Measurements from ENCODE around the gene CLASP1. TPM values are rescaled to one million over a fixed set of nuclear protein-coding genes. Genes with fewer than 3 reads are reported as not detected.
"Not testable (repeated sequence)": the region's sequence is repeated elsewhere in the genome, so short reads cannot be mapped to it uniquely, and the experiment has no call there.

The CLASP1 gene
- total and polyA plus RNA-seq, 5 donors = 19.1 to 62.4 (median 60.7) TPM

DNA sequence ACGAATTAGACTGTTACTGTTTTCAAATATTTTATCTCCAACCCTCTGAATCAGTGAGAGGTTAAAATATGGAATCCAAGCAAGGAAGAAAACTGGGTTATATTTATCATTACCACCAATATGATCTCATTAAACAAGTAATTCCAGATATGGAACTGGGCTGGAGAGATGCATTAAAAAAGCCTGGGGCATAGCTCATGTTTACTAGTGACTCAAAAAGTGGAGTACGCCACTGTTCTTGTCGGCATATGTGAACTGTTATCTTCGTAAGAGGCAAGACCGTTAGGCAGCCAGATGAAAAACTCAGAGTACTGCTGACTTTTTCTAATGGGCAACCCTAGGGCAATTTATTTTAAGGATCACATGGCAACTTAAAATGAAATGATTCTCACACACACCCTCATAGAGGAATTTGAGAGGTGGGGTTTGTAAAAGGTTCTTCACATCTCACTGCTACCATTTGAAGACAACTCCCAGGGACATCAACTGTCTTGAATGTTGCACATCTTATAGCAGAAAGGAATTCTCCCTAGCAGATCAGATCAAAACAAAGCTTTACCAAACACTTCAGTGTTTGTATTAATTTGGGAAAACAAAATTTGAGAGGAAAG, 259.1 kb downstream of the CLASP1 start:
- intact Hi-C loops (cut with DNase I) = no loop called here
- WGBS = 68% methylated on average over 5 of the region's 5 CpGs
- Histone ChIP-seq H3K27ac (ENCODE audit: low read length) (no peak overlapping the region), H3K27me3 (ENCODE audit: control insufficient read depth, insufficient read depth) (no peaks in the 10 kb centered on the region), H3K4me3 (ENCODE audit: low read length) (no peak overlapping the region), H3K4me1 (ENCODE audit: control insufficient read depth, insufficient read depth, low read length) (no peaks in the 10 kb centered on the region), H3K9me3 (ENCODE audit: control insufficient read depth, low read length) (no peaks in the 10 kb centered on the region)
- DNase-seq (no peak), ATAC-seq (no peak)

DNA sequence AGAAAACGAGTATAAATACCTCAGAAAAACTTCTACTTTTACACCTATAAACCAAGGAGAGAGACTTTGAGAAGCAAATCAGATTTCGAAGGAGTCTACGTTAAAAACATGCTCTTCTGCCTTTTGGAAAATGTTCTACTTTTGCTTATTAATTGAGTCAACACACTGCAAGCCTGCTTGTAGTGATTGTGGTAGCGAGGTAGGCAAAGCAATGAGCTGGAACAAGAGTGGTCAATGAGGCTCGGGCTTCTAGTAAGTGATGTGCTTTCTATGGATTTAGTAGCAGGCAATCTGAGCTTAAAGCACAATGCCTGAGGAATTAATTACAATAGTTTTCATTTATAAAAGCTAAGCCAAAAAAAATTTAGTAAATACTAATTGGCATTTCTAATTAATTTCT, 260.9 kb downstream of the CLASP1 start:
- intact Hi-C loops (cut with DNase I) = no loop called here
- no peak for ATAC-seq

DNA sequence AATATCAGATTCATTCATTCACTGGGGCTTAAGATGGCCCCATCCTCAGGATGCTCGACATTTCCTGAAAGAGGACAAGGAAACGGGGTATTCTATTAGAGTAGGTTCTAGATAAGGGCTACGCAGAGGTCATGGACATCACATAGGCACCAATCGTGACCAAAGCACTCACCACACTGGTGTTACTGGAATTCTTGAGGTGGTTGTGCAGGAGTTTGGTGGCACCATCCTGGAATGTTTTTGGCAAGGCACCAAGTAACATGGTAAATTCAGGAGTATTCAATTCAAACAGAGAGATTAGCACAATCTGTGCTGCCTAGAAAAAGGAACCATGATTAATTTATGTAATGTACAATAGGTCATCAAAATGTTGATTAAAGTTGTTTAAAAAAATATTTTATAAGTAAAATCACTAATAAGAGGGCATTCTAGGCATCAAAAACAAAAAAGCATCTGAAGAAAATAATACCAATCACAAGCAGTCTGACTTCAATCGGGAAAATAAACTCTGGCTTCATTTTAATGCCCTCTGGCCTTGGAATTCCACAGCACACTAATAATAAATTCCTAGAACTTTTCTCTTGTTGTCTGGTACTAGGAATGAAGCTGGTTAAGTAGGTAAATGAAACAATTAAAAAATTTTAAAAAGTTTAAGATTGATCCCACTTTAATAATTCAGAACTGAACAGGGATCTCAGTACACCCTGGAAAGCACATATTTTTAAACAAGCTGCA, 261.5 kb downstream of the CLASP1 start:
- no peaks in the 10 kb centered on the region for H3K27me3 ChIP-seq (ENCODE audit: control insufficient read depth, insufficient read depth)
- no peak overlapping the region for H3K4me3 ChIP-seq (ENCODE audit: low read length)
- no peak for DNase-seq
- no peak overlapping the region for H3K27ac ChIP-seq (ENCODE audit: low read length)
- intact Hi-C loops (cut with DNase I) = no loop called here
- 88% methylated on average over 5 of the region's 5 CpGs for WGBS
- ATAC-seq = no peak
- no peaks in the 10 kb centered on the region for H3K9me3 ChIP-seq (ENCODE audit: control insufficient read depth, low read length)
- no peaks in the 10 kb centered on the region for H3K4me1 ChIP-seq (ENCODE audit: control insufficient read depth, insufficient read depth, low read length)

More for the DNA sequence above, 260.9 kb downstream of the CLASP1 start:
- H3K27ac ChIP-seq (ENCODE audit: low read length) = no peak overlapping the region
- DNase-seq = no peak
- WGBS = 92% methylated on average over 5 of the region's 5 CpGs
- H3K4me3 ChIP-seq (ENCODE audit: low read length) = no peak overlapping the region
- H3K4me1 ChIP-seq (ENCODE audit: control insufficient read depth, insufficient read depth, low read length) = no peaks in the 10 kb centered on the region
- H3K9me3 ChIP-seq (ENCODE audit: control insufficient read depth, low read length) = no peaks in the 10 kb centered on the region
- no peaks in the 10 kb centered on the region for H3K27me3 ChIP-seq (ENCODE audit: control insufficient read depth, insufficient read depth)

DNA sequence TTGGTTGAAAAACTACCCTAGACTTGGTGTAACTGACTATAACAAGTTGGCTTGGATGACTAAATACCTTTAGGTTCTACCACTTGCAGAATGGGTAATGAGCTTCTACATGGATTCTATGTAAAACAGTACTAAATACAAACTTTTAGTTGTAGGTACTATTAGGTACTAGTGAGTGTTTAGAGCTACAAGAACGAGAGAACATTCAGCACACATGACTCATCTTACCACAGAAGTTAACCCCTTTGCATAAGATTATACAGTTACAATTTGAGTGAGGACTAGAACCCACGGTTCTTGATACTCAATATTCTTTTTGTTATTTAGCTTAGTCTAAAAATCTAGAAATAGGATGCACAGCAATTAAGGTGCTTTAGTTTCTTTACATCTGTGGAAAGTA, 262.6 kb downstream of the CLASP1 start:
- H3K4me1 ChIP-seq (ENCODE audit: control insufficient read depth, insufficient read depth, low read length) = no peaks in the 10 kb centered on the region
- no peak for DNase-seq
- no peak overlapping the region for H3K27ac ChIP-seq (ENCODE audit: low read length)
- no peak overlapping the region for H3K4me3 ChIP-seq (ENCODE audit: low read length)
- H3K9me3 ChIP-seq (ENCODE audit: control insufficient read depth, low read length) = no peaks in the 10 kb centered on the region
- intact Hi-C loops (cut with DNase I) = no loop called here
- WGBS = 65% methylated on average over 2 of the region's 2 CpGs
- no peaks in the 10 kb centered on the region for H3K27me3 ChIP-seq (ENCODE audit: control insufficient read depth, insufficient read depth)
- no peak for ATAC-seq

DNA sequence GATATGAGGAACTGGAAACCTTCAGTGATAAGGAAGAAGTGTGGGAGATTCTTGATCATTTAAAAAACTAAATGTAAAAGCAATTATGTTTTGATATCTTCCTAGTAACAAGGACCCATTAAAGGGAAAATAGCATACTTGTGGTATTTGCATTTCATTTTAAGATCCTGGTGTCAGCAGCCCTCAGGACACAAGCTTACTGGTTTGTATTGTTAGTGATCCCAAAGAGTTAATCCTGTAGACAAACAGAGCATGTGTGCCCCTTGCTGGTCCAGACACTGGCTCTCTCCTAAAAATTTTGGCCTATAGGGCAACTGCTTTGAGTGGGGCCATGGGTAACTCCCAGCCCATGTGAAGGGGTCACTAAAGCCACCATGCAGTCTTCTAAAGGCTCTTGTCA, 263.2 kb downstream of the CLASP1 start:
- no peaks in the 10 kb centered on the region for H3K9me3 ChIP-seq (ENCODE audit: control insufficient read depth, low read length)
- H3K4me1 ChIP-seq (ENCODE audit: control insufficient read depth, insufficient read depth, low read length) = no peaks in the 10 kb centered on the region
- H3K4me3 ChIP-seq (ENCODE audit: low read length) = no peak overlapping the region
- intact Hi-C loops (cut with DNase I) = no loop called here
- DNase-seq = no peak
- H3K27me3 ChIP-seq (ENCODE audit: control insufficient read depth, insufficient read depth) = no peaks in the 10 kb centered on the region
- no peak overlapping the region for H3K27ac ChIP-seq (ENCODE audit: low read length)
- no peak for ATAC-seq

DNA sequence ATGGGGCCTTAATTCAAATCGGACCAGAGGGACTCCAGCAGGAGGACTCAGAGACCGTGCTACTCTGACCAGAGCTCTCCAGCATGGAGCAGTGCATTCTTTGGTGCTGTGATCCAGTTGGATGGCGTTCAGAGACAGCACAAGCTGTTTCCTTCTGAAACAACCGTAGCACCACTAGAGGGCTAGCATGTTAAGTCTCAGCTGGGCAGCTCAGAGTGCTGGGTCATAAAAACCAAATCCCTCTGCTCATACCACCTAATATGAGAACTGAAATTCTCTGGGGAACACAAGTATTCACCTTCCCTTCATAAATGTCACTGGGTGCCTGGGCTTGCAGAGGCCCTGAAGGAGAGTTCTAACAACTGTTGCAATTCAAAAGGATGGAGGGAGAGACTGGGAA, 266.5 kb downstream of the CLASP1 start:
- DNase-seq (no peak), ATAC-seq (no peak)
- no peaks in the 10 kb centered on the region for H3K27me3 ChIP-seq (ENCODE audit: control insufficient read depth, insufficient read depth)
- WGBS = 94% methylated on average over 4 of the region's 4 CpGs
- intact Hi-C loops (cut with DNase I) = no loop called here
- H3K9me3 ChIP-seq (ENCODE audit: control insufficient read depth, low read length) = no peaks in the 10 kb centered on the region
- no peaks in the 10 kb centered on the region for H3K4me1 ChIP-seq (ENCODE audit: control insufficient read depth, insufficient read depth, low read length)
- H3K4me3 ChIP-seq (ENCODE audit: low read length) = no peak overlapping the region
- H3K27ac ChIP-seq (ENCODE audit: low read length) = no peak overlapping the region

DNA sequence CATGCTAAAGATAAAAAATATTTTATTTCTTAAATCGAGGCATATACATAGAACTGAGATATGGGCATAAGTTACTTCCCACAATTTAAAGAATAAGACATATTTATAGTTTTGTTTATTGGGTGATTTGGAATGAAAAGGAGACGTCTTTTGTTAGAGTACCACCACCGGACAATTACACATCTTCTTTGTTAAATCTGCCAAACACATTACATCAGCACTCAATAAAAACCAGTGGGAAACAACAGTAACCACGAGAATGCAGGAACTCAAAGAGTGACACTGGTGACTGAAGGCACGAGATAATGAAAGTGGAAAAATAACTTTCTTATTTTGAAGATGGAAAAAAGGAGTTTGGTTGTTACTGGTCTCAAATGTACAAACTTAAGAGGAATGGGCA, 271.6 kb downstream of the CLASP1 start:
- ATAC-seq = no peak
- intact Hi-C loops (cut with DNase I) = no loop called here
- Histone ChIP-seq H3K27ac (ENCODE audit: low read length) (no peak overlapping the region), H3K4me1 (ENCODE audit: control insufficient read depth, insufficient read depth, low read length) (no peaks in the 10 kb centered on the region), H3K4me3 (ENCODE audit: low read length) (no peak overlapping the region), H3K27me3 (ENCODE audit: control insufficient read depth, insufficient read depth) (no peaks in the 10 kb centered on the region), H3K9me3 (ENCODE audit: control insufficient read depth, low read length) (no peaks in the 10 kb centered on the region)
- 66% methylated on average over 5 of the region's 5 CpGs for WGBS
- DNase-seq = no peak

DNA sequence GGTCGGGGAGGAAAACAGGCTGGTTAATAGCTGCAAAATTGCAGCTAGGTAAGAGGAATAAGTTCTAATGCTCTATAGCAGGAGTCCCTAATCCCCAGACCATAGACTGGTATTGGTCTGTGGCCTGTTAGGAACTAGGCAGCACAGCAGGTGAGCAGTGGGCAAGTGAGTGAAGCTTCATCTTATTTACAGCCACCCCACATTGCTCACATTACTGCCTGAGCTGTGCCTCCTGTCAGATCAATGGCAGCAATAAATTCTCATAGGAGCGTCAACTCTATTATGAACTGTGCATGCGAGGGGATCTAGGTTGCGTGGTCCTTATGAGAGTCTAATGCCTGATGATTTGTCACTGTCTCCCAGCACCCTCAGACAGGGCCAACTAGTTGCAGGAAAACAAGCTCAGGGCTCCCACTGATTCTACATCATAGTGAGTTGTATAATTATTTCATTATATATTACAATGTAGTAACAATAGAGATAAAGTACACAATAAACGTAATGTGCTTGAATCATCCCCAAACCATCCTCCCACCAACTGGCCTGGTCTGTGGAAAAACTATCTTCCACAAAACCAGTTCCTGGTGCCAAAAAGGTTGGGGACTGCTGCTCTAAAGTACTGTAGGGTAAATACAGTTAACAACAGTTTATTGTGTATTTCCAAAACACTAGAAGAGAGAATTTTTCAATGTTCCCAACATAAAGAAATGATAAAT, 272.6 kb downstream of the CLASP1 start:
- Histone ChIP-seq H3K4me3 (ENCODE audit: low read length) (no peak overlapping the region), H3K27ac (ENCODE audit: low read length) (no peak overlapping the region), H3K9me3 (ENCODE audit: control insufficient read depth, low read length) (no peaks in the 10 kb centered on the region), H3K4me1 (ENCODE audit: control insufficient read depth, insufficient read depth, low read length) (no peaks in the 10 kb centered on the region), H3K27me3 (ENCODE audit: control insufficient read depth, insufficient read depth) (no peaks in the 10 kb centered on the region)
- intact Hi-C loops (cut with DNase I) = no loop called here
- 92% methylated on average over 5 of the region's 5 CpGs for WGBS
- DNase-seq (no peak), ATAC-seq (no peak)

DNA sequence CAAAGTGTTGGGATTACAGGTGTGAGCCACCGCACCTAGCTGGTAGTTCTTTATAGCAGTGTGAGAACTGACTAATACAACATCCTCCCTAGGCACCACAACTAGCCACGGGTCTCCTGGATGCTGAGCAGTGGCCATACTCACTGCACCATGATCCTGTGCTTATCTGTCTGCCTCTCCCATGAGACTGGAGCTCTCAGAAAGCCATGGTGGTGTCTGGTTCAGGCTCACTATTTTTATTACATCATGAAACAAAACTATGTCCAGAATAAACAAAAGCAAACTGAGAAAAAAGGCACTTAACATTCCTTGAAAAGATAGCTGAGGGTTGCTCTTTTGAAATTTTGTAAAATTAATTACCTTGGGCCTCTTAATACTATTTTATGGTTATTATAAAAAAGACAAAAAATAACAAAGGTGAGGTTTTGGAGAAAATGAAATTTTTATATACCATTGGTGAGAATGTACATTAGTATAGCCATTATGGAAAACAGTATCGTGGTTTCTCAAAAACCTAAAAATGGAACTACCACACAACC, 273.6 kb downstream of the CLASP1 start:
- no peak for ATAC-seq
- Histone ChIP-seq H3K4me3 (ENCODE audit: low read length) (no peak overlapping the region), H3K9me3 (ENCODE audit: control insufficient read depth, low read length) (no peaks in the 10 kb centered on the region), H3K27me3 (ENCODE audit: control insufficient read depth, insufficient read depth) (no peaks in the 10 kb centered on the region), H3K4me1 (ENCODE audit: control insufficient read depth, insufficient read depth, low read length) (no peaks in the 10 kb centered on the region), H3K27ac (ENCODE audit: low read length) (no peak overlapping the region)
- intact Hi-C loops (cut with DNase I) = no loop called here
- no peak for DNase-seq
- 81% methylated on average over 3 of the region's 3 CpGs for WGBS

DNA sequence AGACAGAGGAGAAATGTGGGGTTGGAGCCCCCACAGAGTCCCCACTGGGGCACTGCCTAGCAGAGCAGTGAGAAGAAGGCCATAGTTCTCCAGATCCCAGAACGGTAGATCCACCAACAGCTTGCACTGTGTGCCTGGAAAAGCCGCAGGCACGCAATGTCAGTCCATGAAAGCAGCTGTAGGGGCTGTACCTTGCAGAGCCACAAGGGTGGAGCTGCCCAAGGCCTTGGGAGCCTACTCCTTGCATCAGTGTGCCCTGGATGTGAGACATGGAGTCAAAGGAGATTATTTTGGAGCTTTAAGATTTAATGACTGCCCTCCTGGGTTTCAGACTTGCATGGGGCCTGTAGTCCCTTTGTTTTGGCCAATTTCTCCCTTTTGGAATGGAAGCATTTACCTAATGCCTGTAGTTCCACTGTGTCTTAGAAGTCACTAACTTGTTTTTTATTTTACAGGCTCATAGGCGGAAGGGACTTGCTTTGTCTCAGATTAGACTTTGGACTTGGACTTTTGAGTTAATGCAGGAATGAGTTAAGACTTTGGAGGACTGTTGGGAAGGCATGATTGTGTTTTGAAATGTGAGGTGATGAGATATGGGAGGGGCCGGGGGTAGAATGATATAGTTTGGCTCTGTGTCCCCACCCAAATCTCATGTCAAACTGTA, 274.7 kb downstream of the CLASP1 start:
- H3K27me3 ChIP-seq (ENCODE audit: control insufficient read depth, insufficient read depth); H3K27ac ChIP-seq (ENCODE audit: low read length); H3K9me3 ChIP-seq (ENCODE audit: control insufficient read depth, low read length); intact Hi-C loops (cut with DNase I); H3K4me1 ChIP-seq (ENCODE audit: control insufficient read depth, insufficient read depth, low read length); DNase-seq; ATAC-seq; H3K4me3 ChIP-seq (ENCODE audit: low read length): not testable (repeated sequence)
- WGBS = 94% methylated on average over 5 of the region's 5 CpGs

Data from right cardiac atrium (tissue), 5 donors.